Measurements from ENCODE around the gene ATXN1. TPM values are rescaled to one million over a fixed set of nuclear protein-coding genes. Genes with fewer than 3 reads are reported as not detected.

The ATXN1 gene
- total RNA-seq, 2 donors from 2014 or later = 21.6 to 25.4 TPM

DNA sequence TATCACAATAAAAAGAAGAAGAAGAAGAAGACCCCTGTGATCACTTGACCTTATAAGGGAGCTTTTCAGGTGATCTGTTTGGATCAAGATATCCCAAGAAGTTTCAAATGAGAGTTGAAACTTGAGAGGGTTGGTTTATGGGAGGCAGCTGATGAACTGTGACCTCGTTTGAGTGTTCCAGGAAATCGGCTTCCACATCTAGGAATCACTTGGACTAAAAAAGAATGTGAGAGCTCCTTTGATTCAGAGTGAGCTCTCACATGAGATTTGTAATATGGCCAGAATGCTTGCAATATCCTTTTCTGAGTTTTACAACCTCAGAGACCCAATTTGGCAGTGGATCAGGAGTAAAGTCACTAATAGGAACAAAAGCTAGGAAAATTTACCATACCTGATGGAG, 228.1 kb downstream of the ATXN1 start:
- Mint-ChIP-seq H3K27ac (peak overlapping the region in 1 of 2 donors; percentile 28), H3K9me3 (peaks cover 6% of the 10 kb centered on the region in 2 donors), H3K36me3 (peaks cover 6 to 10% of the 10 kb centered on the region in 2 donors)
- ATAC-seq (no peak), DNase-seq (ENCODE audit: low spot score in 2 of 2) (no peak)

DNA sequence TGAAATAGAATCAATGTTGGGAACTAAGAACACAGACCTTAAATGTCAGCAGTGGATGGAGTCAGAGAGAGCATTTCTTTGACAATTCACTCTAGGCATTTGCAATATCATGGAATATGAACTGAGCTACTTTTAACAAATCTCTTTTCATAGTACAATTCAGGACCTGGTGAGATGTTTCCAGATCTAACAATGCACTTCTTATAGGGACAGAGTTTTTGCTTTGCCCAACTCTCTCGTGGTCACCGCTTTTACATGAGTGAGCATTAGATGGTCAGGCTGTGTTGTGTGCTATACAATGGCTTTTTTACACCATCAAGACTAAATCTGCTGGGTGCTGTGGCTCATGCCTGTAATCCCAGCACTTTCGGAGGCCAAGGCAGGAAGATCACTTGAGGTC, 233.6 kb downstream of the ATXN1 start:
- peaks cover 2 to 3% of the 10 kb centered on the region in 2 donors for H3K36me3 Mint-ChIP-seq
- ATAC-seq (no peak), DNase-seq (ENCODE audit: low spot score in 2 of 2) (no peak)
- no peak overlapping the region for H3K27ac Mint-ChIP-seq
- H3K9me3 Mint-ChIP-seq = peaks cover 3 to 5% of the 10 kb centered on the region in 2 donors

DNA sequence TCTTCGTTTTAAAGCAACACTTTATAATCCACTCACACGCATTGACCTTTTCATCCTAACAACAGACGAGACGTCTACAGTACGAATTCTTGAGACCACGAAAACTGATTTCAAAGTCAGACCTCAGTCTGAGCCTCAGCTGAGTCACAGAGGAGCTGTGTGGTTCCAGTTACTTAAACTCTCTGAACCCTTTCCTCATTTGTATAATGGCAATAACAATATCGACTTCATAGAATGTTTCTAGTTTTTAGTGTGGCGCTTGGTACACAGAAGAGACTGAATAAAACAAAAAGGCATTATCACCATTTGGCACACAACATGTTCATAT, 236.9 kb downstream of the ATXN1 start:
- ATAC-seq = peak; percentile 87 to 96
- H3K9me3 Mint-ChIP-seq = peaks cover 0 to 4% of the 10 kb centered on the region in 2 donors

DNA sequence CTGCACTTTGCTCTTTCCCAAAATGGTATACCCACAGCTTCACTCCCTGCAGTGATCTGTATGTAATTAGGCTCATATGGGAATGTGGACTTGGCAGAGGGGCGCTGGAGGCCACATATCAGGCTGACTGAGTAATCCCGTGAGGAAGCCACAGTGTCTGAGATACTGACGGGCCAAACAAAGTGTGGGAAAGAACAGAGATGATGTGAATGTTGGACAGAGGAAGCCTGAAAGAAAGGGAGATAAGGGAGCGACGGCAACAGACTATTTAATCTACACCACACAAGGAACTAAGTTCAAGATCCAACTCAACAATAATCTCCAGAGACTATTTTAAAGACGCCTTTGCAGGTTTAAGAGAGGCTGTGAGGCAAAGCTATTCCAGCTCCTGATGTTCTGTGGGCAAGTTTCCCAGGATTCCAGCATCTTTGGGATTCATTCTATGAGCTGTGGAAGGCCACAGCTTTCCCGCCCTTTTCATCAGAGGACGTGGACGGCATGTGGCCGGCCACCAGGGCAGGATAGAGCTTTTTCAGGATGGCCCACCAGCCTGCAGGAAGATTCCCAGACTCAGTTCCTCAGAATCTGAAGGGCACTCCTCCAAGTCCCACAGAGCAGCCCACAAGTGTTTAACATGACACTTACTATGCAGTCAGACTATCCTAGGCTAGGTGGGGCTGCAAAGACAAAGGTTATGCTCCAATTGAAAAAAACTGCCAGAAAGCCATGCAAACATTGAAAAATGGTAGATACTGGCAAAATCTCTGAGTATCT, 237.5 kb downstream of the ATXN1 start:
- no peak for ATAC-seq
- peaks cover 0 to 5% of the 10 kb centered on the region in 2 donors for H3K36me3 Mint-ChIP-seq
- peak overlapping the region in 1 of 2 donors; percentile 31 for H3K27ac Mint-ChIP-seq
- peaks cover 0 to 4% of the 10 kb centered on the region in 2 donors for H3K9me3 Mint-ChIP-seq
- DNase-seq (ENCODE audit: low spot score in 2 of 2) = no peak

More for the DNA sequence above, 236.9 kb downstream of the ATXN1 start:
- Mint-ChIP-seq H3K27ac (peak overlapping the region in 1 of 2 donors; percentile 31), H3K36me3 (peaks cover 0 to 5% of the 10 kb centered on the region in 2 donors)
- no peak for DNase-seq (ENCODE audit: low spot score in 2 of 2)

DNA sequence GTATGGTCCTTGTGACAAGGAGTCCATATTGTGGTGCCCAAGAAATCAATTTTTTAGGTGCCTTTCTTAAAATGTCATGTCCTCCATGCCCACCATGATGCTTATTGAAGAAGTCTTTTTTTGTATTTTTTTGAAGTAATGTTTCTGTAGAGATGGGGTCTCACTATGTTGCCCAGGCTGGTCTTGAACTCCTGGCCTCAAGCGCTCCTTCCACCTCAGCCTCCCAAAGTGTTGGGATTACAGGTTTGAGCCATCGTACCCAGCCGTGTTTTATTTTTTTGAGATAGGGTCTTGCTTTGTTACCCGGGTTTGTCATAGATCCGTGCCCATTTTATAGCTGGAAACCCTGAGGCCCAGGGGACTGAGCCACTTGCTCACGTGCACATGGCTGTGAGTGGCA, 238.3 kb downstream of the ATXN1 start:
- peaks cover 0 to 4% of the 10 kb centered on the region in 2 donors for H3K9me3 Mint-ChIP-seq
- no peak overlapping the region for H3K27ac Mint-ChIP-seq
- ATAC-seq = no peak
- DNase-seq (ENCODE audit: low spot score in 2 of 2) = no peak
- peaks cover 0 to 5% of the 10 kb centered on the region in 2 donors for H3K36me3 Mint-ChIP-seq

DNA sequence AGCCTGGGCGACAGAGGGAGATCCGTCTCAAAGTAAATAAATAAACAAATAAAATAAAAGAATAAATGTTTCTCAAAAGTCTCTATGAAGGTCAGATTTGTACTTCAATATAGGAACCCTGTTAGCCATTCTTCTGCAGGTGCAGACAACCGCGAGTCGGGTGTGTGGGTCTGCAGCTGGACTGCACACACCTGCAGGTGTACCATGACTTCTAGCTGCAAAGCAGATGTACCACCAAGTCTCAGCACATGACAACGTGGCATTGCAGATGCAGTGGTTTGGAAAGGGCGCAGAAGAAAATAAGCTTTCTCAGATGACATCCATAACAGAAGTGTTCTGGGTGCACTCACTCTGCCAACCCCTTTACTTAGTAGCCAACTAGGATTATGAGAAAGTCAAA, 239.7 kb downstream of the ATXN1 start:
- ATAC-seq (no peak), DNase-seq (ENCODE audit: low spot score in 2 of 2) (no peak)
- Mint-ChIP-seq H3K36me3 (peaks cover 0 to 5% of the 10 kb centered on the region in 2 donors), H3K27ac (no peak overlapping the region), H3K9me3 (peaks cover 0 to 4% of the 10 kb centered on the region in 2 donors)

DNA sequence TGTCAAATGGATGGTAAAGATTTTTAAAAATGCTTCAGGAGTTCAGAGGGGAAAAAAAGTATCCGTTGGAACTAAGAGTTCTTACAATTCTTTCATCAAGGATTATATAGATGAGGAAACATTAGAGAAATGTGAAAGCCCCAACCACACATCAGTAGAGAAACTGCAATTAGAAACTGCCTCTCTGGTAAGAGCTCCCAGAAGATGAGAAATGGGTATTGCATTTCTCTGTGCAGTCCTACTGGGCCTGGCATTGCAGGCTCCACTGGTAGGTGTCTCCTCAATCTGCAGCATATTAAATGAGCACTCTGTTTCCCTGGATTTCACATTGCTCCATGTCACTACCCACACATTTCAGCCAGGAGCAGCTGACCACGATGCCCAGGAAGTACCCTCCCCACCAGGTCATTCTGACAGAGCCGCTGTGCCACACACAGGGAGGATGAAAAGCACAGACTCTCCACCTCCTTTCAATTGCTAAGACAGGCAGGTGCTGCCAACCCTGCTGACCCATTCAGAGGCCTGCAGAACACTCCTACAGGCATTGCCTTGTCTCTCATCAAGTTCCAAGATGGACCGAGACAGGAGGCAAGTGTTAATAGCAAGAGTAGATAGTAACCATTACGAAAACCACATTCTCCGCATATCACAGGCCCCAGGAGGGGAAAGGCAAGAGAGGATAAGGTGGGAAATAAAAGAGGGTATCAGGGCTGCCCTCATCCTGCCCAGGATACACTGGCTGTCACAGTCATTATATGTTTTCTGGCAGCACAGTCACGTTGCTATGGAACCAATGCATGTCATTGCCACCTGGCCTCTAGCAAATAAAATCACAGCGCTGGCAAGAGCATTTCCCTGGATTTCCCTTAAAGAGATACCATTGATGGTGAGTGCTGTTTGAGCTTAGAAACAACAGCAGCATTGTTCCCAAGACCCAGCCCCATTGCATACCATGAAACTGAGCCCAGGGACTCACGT, 241.7 kb downstream of the ATXN1 start:
- Mint-ChIP-seq H3K9me3 (no peaks in the 10 kb centered on the region), H3K27ac (no peak overlapping the region), H3K36me3 (peaks cover 0 to 5% of the 10 kb centered on the region in 2 donors)
- ATAC-seq = no peak
- no peak for DNase-seq (ENCODE audit: low spot score in 2 of 2)

DNA sequence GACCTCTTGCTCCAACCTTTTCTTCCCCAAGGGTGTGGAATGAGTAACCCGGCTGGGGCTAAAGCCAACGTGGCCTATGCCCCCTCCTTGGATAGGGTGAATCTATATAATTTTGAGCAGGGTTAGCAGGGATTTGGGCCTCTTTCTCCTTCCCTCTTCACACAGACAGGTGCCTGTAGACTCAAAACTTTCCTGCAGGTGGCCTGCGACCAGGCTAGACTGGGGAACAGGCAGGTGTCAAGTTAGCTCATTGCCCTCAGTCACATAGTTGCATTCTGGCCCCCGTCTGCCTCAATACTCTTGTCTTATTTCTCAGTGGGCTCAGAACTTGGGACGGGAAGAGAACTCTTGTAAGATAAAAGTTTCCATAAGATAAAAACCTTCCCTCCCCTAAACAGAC, 243.0 kb downstream of the ATXN1 start:
- ATAC-seq = no peak
- H3K27ac Mint-ChIP-seq = no peak overlapping the region
- H3K36me3 Mint-ChIP-seq = peaks cover 0 to 5% of the 10 kb centered on the region in 2 donors
- DNase-seq (ENCODE audit: low spot score in 2 of 2) = no peak
- no peaks in the 10 kb centered on the region for H3K9me3 Mint-ChIP-seq

DNA sequence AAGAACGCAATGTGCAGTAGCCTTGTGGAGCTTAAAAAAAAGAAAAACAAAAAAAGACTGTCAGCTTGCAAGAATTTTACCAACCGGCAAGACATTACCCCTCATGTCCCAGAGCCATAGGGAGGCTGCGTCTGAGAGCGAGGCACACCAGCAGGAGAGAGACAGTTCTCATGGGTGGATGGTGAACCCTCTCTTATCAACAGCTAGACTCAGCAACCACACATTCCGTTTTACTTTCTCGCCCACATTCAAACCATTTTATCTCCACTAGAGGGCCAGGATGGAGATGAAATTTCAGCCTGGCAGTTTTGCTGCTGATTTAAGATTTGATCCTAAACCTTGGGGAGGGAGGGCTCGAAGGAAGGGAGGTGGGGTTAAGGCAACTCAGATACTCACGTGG, 247.0 kb downstream of the ATXN1 start:
- Mint-ChIP-seq H3K27ac (no peak overlapping the region), H3K9me3 (peaks cover 0 to 4% of the 10 kb centered on the region in 2 donors), H3K36me3 (no peaks in the 10 kb centered on the region)
- DNase-seq (ENCODE audit: low spot score in 2 of 2) = no peak
- peak; percentile 35 for ATAC-seq

DNA sequence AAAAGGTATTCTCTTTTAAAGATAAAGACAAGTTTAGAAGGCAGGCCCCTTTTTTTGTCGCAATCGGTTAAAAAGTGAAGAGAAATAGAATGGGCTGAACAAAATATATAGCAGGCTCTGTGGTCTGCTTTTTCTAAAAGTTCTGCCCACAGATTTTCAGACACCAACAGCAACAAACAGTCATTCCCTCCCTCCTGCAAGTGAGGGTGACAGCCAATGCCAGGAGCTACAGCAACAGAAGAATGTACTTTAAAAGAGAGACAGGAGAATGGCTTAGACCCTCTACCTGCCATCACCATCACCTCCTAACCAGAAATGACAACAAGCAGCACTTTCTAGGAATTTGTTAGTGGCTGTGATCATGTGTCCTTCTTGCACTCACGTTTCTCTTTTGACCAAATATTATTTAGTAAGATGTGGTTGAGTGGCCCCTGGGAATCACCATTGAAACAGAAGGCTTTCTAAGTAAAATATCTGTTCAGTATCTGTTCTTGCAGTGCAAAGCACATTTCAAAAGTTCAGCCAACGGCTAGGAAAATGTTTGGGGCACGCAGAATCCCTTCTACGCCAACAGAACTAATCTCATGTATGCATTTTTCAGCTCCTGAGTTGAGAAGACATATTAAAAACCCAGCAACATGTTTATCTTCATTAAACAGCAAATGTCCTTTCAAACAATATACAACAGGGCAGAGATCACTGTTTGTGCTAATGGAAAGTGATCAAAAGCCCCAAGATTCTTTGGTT, 248.5 kb downstream of the ATXN1 start:
- Mint-ChIP-seq H3K36me3 (no peaks in the 10 kb centered on the region), H3K27ac (peak overlapping the region in 1 of 2 donors; percentile 15), H3K9me3 (peaks cover 0 to 4% of the 10 kb centered on the region in 2 donors)
- ATAC-seq (peak in 1 of 2 donors; percentile 42), DNase-seq (ENCODE audit: low spot score in 2 of 2) (no peak)

DNA sequence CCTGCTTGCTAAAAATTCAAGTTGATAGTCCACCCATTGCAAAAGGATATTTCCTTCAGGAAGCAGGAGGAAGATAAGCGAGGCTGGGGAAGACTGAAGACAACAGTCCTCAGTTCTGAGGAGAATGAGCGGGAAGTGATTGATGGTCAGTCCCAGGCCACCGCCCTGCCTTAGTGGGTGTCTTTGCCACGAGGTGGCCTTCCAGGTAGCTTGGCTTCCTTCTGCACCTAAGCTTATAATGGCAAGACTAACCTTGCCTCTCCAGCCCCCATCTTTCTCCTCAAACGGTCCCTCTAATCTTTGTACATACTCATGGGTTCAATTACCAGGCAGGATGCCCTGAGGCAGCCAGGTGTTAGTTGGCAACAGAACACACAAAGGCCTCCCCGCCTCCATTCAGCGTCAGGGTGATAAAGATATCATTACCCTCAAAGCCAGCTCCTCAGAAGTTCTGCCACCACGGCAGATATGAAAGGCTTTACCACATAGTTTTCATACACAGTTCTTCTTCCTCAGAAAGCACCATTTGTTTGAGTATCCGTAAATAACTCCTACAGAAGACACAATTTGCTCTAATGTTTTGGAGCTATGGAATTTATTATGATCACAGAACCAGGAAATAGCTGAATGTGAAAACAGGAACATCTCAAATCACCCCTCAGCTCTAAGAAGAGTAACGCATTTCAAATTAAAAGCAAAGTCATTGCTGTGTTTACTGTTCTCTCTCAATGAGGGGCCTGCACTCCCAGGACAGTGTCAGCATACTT, 249.4 kb downstream of the ATXN1 start:
- Mint-ChIP-seq H3K9me3 (peaks cover 0 to 4% of the 10 kb centered on the region in 2 donors), H3K36me3 (no peaks in the 10 kb centered on the region), H3K27ac (peak overlapping the region; percentile 5 to 15)
- DNase-seq (ENCODE audit: low spot score in 2 of 2) (peak in 1 of 2 donors; percentile 11), ATAC-seq (peak; percentile 48 to 68)

DNA sequence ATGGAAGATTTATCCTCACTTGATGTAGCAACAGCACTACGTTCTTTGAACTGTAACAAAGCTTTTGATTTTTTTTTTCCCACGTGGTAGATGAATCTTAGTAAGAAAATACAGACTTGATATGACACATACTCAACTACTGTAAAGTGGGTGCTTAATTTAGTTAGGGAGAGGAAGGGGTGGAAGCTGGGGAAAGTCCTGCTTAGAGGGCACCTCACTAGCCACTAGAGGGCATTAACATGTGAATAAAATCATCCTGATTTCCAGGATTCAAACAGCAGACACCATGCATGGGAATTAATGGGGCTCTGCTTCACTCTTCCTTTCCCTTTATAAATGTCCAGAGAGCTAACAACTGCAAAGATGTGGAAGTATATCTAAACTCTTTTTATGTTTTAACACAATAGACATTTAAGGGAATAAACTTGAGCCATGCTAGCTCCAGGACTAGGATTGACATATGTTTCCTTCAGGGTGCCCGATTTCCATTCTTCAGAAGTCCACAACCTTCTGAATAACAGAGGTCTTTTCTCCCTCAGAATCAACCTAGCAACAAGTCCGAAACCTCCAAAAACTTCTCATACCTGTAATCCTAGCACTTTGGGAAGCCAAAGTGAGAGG, 250.1 kb downstream of the ATXN1 start:
- peaks cover 0 to 4% of the 10 kb centered on the region in 2 donors for H3K9me3 Mint-ChIP-seq
- ATAC-seq (peak; percentile 77 to 91), DNase-seq (ENCODE audit: low spot score in 2 of 2) (no peak)
- H3K27ac Mint-ChIP-seq = peak overlapping the region in 1 of 2 donors; percentile 15
- H3K36me3 Mint-ChIP-seq = no peaks in the 10 kb centered on the region

DNA sequence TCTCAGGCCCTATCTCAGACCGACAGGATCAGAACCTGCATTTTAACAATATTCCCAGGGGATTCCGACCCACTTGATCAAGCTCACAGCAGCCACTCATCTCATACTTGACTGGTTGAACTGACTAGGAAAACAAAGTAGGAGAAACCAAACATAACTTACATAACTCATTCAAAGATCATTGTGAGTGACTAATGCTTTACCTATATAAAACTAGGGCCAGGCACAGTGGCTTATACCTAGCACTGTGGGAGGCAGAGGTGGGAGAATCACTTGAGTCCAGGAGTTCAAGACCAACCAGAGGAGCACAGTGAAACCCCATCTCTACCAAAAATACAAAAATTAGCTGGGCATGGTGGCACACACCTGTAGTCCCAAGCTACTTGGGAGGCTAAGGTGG, 251.0 kb downstream of the ATXN1 start:
- H3K36me3 Mint-ChIP-seq = no peaks in the 10 kb centered on the region
- H3K9me3 Mint-ChIP-seq = peaks cover 0 to 4% of the 10 kb centered on the region in 2 donors
- DNase-seq (ENCODE audit: low spot score in 2 of 2) (no peak), ATAC-seq (no peak)
- H3K27ac Mint-ChIP-seq = no peak overlapping the region

DNA sequence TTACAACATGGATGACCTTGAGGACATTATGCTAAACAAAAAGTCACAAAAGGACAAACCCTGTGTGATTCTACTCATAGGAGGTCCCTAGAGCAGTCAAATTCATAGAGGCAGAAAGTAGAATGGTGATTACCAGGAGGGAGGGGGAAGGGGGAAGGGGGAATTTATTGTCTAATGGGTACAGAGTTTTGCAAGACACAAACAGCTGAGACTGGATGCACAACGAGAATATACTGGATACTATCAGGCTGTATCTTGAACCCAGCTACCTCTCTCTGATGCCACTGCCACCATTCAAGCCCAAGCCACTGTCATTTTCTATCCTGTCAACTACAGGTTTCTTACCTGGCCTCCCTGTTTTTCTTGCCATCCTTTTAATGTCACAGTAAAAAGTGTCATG, 252.3 kb downstream of the ATXN1 start:
- Mint-ChIP-seq H3K27ac (no peak overlapping the region), H3K9me3 (peaks cover 0 to 4% of the 10 kb centered on the region in 2 donors), H3K36me3 (no peaks in the 10 kb centered on the region)
- DNase-seq (ENCODE audit: low spot score in 2 of 2) (no peak), ATAC-seq (no peak)

DNA sequence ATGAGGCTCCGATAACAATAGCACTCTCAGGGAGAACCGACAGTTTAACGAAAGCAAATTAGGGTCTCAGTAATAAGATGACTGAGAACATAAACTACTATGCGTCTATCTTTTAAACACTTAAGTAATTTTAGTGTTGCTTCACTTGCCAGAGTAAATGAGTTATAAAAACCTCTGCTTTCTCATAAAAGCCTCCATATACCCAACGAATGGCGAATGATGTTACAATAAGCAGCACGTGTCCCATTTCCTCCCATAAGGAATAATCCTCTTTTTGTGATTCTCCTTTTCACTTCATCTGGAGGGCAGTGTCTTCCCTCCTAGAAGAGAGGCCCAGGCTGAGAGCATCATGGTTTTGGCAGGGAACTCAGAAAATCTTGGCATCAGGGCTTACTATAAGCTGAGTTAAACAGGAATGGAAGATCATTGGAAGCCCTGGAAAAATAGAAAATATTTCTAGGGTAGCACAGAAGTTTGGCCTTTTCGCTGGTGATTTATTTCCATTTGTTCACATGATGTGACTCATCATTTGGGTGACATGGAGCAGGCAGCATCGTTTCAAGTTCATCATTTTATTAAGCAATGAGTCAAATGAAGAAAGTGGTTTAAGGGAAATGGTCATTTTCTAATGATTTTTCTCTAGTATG, 255.4 kb downstream of the ATXN1 start:
- ATAC-seq = no peak
- H3K27ac Mint-ChIP-seq = no peak overlapping the region

More for the DNA sequence above, 255.4 kb downstream of the ATXN1 start:
- no peaks in the 10 kb centered on the region for H3K36me3 Mint-ChIP-seq
- DNase-seq (ENCODE audit: low spot score in 2 of 2) = no peak
- peaks cover 0 to 4% of the 10 kb centered on the region in 2 donors for H3K9me3 Mint-ChIP-seq
